Glutamatergic neuron (in vitro differentiated cells): ENCODE data around the gene ZDHHC21. TPM values are rescaled to one million over a fixed set of nuclear protein-coding genes. Genes with fewer than 3 reads are reported as not detected.
"Not testable (repeated sequence)": the region's sequence is repeated elsewhere in the genome, so short reads cannot be mapped to it uniquely, and the experiment has no call there.

Experiments used
- DNase-seq: peaks from one replicate; pipeline ENCODE4 v3.0.0; 2022
- H3K27ac Mint-ChIP-seq: one replicate; pipeline ENCODE4 v1.8.0; 2020; ENCODE audit warnings: mild to moderate bottlenecking, mixed read lengths, inconsistent platforms; ENCODE audit not compliant: unreplicated experiment
- H3K27me3 Mint-ChIP-seq: one replicate; pipeline ENCODE4 v1.8.0; 2020; ENCODE audit warnings: mild to moderate bottlenecking, moderate library complexity, mixed read lengths, inconsistent platforms; ENCODE audit not compliant: unreplicated experiment
- H3K36me3 Mint-ChIP-seq: one replicate; pipeline ENCODE4 v1.8.0; 2020; ENCODE audit warnings: mild to moderate bottlenecking, mixed read lengths, inconsistent platforms; ENCODE audit not compliant: unreplicated experiment
- H3K4me1 Mint-ChIP-seq: one replicate; pipeline ENCODE4 v1.8.0; 2020; ENCODE audit warnings: mild to moderate bottlenecking, low read depth, mixed read lengths, inconsistent platforms; ENCODE audit not compliant: unreplicated experiment
- H3K4me3 Mint-ChIP-seq: one replicate; pipeline ENCODE4 v1.8.0; 2020; ENCODE audit warnings: mild to moderate bottlenecking, mixed read lengths, inconsistent platforms; ENCODE audit not compliant: unreplicated experiment
- H3K9me3 Mint-ChIP-seq: one replicate; pipeline ENCODE4 v1.8.0; 2020; ENCODE audit warnings: mild to moderate bottlenecking, moderate library complexity, mixed read lengths, inconsistent platforms; ENCODE audit not compliant: unreplicated experiment
- CTCF ChIP-seq: fragments of 200-600 bp; sonication (generic); IDR thresholded peaks from one replicate; pipeline ENCODE4 v1.5.0; 2021; ENCODE audit not compliant: partially characterized antibody, unreplicated experiment
- total RNA-seq: library from RNA; stranded (reverse); fragmentation: NEBNext Ultra II Directional; extraction: Animal tissue kit (Norgen Biotek cat#: 25700); gene quantifications from one replicate; pipeline ENCODE4 v1.2.1, GENCODE V29; 2021; ENCODE audit not compliant: unreplicated experiment

Gene ZDHHC21
- total RNA-seq, 1 donor from 2014 or later: 15.2 TPM

DNA sequence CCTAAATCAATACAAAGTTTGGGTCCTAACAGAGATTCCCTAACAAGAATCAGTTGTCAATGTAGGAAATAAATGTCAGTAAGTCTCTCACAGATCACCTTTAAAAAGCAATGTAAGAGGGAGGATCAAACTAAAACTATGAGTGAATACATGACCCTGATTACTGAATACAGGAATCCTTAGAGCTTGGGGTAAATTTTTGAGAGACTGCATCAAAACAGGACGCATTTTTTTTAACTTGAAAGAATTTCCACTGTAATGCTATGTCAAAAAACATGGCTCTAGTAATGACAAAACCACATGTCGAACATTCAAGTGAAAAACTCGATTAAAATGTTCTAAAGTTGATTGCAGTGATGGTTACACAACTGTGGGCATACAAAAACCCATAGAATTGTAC, 21.9 kb downstream of the ZDHHC21 start:
- Mint-ChIP-seq H3K9me3 (no peaks in the 10 kb centered on the region), H3K27me3 (no peaks in the 10 kb centered on the region), H3K4me1 (no peaks in the 10 kb centered on the region), H3K4me3 (no peak overlapping the region), H3K27ac (no peak overlapping the region), H3K36me3 (no peaks in the 10 kb centered on the region)
- TF ChIP-seq CTCF: no peak
- no peak for DNase-seq

DNA sequence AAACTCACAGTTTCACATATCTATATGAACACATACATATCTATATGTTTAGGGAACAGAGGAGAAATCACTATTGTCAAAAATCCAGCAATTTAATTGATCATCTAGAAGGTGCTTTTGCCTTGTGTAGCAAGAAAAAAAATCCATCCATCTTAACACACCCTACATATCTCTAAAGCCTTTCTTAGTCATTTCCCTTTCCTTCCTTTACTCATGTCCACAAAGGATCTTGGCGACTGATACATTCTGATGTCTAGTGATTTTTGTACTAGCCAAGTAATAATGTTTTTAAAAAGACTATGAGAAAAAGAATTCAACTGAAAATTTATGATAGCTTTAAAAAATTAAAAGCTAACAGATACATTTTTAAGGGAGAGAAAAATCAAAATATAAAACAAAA, 22.5 kb downstream of the ZDHHC21 start:
- no peak for TF ChIP-seq CTCF
- Mint-ChIP-seq H3K36me3 (no peaks in the 10 kb centered on the region), H3K4me3 (no peak overlapping the region), H3K27ac (no peak overlapping the region), H3K27me3 (no peaks in the 10 kb centered on the region), H3K9me3 (no peaks in the 10 kb centered on the region), H3K4me1 (no peaks in the 10 kb centered on the region)
- no peak for DNase-seq

DNA sequence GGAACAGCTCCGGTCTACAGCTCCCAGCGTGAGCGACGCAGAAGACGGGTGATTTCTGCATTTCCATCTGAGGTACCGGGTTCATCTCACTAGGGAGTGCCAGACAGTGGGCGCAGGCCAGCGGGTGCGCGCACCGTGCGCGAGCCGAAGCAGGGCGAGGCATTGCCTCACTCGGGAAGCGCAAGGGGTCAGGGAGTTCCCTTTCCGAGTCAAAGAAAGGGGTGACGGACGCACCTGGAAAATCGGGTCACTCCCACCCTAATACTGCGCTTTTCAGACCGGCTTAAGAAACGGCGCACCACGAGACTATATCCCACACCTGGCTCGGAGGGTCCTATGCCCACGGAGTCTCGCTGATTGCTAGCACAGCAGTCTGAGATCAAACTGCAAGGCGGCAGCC, 29.2 kb downstream of the ZDHHC21 start:
- not testable (repeated sequence) for DNase-seq, H3K4me3 Mint-ChIP-seq, H3K27ac Mint-ChIP-seq, H3K36me3 Mint-ChIP-seq, H3K27me3 Mint-ChIP-seq, H3K4me1 Mint-ChIP-seq, H3K9me3 Mint-ChIP-seq

- Mint-ChIP-seq H3K27ac (no peak overlapping the region), H3K4me3 (no peak overlapping the region), H3K9me3 (no peaks in the 10 kb centered on the region), H3K4me1 (no peaks in the 10 kb centered on the region), H3K36me3 (no peaks in the 10 kb centered on the region), H3K27me3 (no peaks in the 10 kb centered on the region)
- no peak for TF ChIP-seq CTCF
- DNase-seq: no peak
Measured at GRCh38 chr9:14662060-14662453, 31.2 kb downstream of the ZDHHC21 start.

GRCh38 chr9:14661421-14662059, 31.7 kb downstream of the ZDHHC21 start:
- Mint-ChIP-seq H3K9me3 (no peaks in the 10 kb centered on the region), H3K36me3 (no peaks in the 10 kb centered on the region), H3K27me3 (no peaks in the 10 kb centered on the region), H3K4me3 (no peak overlapping the region), H3K27ac (no peak overlapping the region), H3K4me1 (no peaks in the 10 kb centered on the region)
- peak; percentile 77 for TF ChIP-seq CTCF
- DNase-seq: no peak
